ENCODE data around the gene KANTR.

- TF ChIP-seq, protein P1, sequence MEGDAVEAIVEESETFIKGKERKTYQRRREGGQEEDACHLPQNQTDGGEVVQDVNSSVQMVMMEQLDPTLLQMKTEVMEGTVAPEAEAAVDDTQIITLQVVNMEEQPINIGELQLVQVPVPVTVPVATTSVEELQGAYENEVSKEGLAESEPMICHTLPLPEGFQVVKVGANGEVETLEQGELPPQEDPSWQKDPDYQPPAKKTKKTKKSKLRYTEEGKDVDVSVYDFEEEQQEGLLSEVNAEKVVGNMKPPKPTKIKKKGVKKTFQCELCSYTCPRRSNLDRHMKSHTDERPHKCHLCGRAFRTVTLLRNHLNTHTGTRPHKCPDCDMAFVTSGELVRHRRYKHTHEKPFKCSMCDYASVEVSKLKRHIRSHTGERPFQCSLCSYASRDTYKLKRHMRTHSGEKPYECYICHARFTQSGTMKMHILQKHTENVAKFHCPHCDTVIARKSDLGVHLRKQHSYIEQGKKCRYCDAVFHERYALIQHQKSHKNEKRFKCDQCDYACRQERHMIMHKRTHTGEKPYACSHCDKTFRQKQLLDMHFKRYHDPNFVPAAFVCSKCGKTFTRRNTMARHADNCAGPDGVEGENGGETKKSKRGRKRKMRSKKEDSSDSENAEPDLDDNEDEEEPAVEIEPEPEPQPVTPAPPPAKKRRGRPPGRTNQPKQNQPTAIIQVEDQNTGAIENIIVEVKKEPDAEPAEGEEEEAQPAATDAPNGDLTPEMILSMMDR (IDR thresholded peaks at IDR 0.05), result no peak
- no peak for TF ChIP-seq REST (IDR thresholded peaks at IDR 0.05; ENCODE audit: insufficient read depth in 1 of 2, low read depth in 2 of 2, low read length in 1 of 2)
- TF ChIP-seq POLR2AphosphoS5 (IDR thresholded peaks at IDR 0.05; ENCODE audit: low read depth, low read length), result no peak
Measured at GRCh38 chrX:53080628-53081580, 13.0 kb upstream of the KANTR start.
